GM11168 (cell line): ENCODE data around the gene HOXB3.

ENCODE experiments used
- in situ Hi-C: fragments of 300-500 bp; cut with MboI; formaldehyde crosslinking; loops from one replicate; pipeline ENCODE4 v1.12.0; 2022; ENCODE audit warnings: low sequenced_read_pairs; ENCODE audit not compliant: unreplicated experiment

HOXB3 gene

GRCh38 chr17:48571826-48572417 lies 18.1 kb downstream of the HOXB3 start:
- in situ Hi-C loops = no loop called here

GRCh38 chr17:48571024-48571818 lies 18.8 kb downstream of the HOXB3 start:
- in situ Hi-C loops = no loop called here

- in situ Hi-C loops = no loop called here
Observed at GRCh38 chr17:48570325-48571023, 19.6 kb downstream of the HOXB3 start.

- in situ Hi-C loops = no loop called here
Observed at GRCh38 chr17:48569674-48570324, 20.2 kb downstream of the HOXB3 start.

GRCh38 chr17:48569240-48569582 lies 20.8 kb downstream of the HOXB3 start:
- in situ Hi-C loops = no loop called here

GRCh38 chr17:48568499-48569239 lies 21.4 kb downstream of the HOXB3 start:
- in situ Hi-C loops = no loop called here

GRCh38 chr17:48567646-48568354 lies 22.2 kb downstream of the HOXB3 start:
- in situ Hi-C loops = no loop called here

- in situ Hi-C loops = no loop called here
Observed at GRCh38 chr17:48567209-48567608, 22.8 kb downstream of the HOXB3 start.

- in situ Hi-C loops = no loop called here
Observed at GRCh38 chr17:48566717-48567116, 23.3 kb downstream of the HOXB3 start.

- in situ Hi-C loops = no loop called here
Observed at GRCh38 chr17:48565925-48566710, 23.9 kb downstream of the HOXB3 start.

- in situ Hi-C loops = no loop called here
Observed at GRCh38 chr17:48565022-48565554, 25.0 kb downstream of the HOXB3 start.

GRCh38 chr17:48564188-48565021 lies 25.6 kb downstream of the HOXB3 start:
- in situ Hi-C loops = no loop called here

GRCh38 chr17:48563867-48564187 lies 26.2 kb downstream of the HOXB3 start:
- in situ Hi-C loops = no loop called here

GRCh38 chr17:48563385-48563838 lies 26.6 kb downstream of the HOXB3 start:
- in situ Hi-C loops = no loop called here

- in situ Hi-C loops = no loop called here
Observed at GRCh38 chr17:48562934-48563333, 27.1 kb downstream of the HOXB3 start.

- in situ Hi-C loops = no loop called here
Observed at GRCh38 chr17:48561884-48562810, 27.9 kb downstream of the HOXB3 start.
